ENCODE data around the gene PRR18.
A peak's percentile ranks its signal among the peaks of the same experiment; 100 is the strongest.
"Not testable (repeated sequence)": the region's sequence is repeated elsewhere in the genome, so short reads cannot be mapped to it uniquely, and the experiment has no call there.

PRR18 gene, protein sequence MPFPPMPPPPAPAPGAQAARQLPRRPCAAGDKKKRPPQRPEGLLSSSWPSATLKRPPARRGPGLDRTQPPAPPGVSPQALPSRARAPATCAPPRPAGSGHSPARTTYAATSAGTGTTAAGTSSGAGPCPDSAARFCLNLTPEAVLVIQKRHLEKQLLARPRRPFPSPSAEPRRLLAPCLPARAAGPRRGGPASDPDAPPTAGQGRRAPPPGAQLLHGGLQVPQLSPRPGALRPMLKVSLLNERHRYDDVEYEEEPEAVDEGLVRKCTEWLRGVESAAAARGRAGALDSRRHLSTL

DNA sequence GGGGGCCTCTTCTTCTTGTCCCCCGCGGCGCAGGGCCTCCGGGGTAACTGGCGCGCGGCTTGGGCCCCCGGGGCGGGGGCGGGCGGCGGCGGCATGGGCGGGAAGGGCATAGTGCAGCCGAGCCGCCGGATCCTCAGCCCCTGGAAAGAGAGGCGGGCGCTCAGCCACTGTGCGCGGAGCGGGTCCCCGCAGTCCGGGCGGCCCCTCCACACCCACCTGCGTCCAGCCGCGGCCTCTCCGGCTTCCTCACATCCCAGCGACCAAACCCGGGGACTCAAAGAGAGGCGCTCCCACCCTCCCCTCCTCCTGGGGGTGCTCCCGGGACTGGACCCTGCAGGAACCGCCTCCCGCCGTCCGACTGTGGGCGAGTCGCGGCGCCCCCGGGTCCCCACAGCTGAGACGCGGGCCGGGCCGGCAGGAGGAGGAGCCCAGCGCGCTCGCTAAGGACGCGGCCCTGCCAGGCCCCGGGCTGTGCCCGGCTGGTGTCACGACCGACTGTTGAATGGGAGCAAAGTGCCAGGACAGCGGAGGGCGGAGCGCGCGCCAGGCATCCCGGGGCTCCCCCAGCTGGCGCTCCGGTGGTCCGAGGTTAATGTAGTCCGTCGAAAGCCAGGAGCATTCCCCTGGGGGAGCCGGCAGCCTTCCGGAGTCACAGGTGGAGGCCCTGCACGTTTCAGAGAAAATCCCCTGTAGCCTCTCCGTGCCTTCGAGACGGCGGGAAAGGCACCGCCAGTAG, at the start of gene PRR18:
PRR18 (minus strand) TSS at position 360 of the 736 bp plus-strand sequence; CDS start at position 110, 250 bp downstream.
- peak; percentile 88 for DNase-seq (ENCODE audit: low spot score)

DNA sequence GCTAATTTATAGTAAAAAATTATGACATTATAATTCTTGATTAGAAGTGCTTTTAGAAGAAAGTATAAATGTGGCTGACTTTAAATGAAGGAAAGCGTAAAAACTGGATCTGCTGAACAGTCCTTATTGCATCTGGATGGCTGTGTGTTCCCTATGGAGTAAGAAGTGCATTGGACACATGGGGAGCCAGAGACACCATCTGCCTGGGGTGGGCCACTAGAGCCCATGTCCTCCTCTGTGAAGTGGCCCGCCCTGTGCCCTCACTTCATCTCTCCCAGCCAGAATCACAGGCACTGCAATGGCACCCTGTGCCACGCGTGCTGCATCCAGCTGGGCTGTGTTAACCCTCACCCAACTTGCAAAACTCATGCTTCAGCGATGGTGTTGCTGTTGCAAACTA, 47.4 kb upstream of the PRR18 start:
- no peak for DNase-seq (ENCODE audit: low spot score)

DNA sequence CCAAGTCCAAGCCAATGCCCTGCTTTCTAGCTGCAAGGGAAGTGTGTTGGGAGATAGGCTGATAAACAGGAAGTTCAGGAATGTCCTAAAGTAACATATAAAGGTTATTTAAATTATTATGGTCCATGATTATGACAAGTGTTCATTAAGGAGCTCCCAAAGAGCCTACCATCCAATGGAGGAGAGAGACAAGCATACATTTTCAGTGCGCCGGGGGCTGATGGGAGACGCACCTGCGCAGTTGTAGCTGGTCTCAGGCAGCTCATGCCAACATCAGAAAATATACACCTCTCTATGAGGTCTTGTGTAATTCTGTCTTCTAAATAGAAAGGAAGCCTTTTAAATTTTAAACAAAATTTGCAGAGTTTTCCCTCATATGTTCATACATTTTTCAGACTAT, 46.8 kb upstream of the PRR18 start:
- DNase-seq (ENCODE audit: low spot score) = no peak

DNA sequence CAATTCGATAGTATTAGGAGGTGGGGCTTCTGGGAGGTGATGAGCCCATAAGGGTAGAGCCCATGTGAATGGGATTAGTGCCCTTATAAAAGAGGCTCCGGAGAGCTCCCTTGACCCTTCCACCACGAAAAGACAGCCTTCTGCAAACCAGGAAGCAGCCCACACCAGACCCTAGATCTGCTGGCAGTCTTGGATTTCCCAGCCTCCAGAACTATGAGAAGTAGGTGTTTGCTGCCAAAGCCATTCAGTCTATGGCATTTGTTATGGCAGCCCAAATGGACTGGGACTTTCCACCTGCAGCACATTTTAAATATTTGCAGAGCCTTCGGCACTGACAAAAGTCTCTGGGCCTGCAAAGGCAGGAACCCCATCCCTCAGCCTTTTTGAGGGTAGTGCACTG, 46.0 kb upstream of the PRR18 start:
- no peak for DNase-seq (ENCODE audit: low spot score)

DNA sequence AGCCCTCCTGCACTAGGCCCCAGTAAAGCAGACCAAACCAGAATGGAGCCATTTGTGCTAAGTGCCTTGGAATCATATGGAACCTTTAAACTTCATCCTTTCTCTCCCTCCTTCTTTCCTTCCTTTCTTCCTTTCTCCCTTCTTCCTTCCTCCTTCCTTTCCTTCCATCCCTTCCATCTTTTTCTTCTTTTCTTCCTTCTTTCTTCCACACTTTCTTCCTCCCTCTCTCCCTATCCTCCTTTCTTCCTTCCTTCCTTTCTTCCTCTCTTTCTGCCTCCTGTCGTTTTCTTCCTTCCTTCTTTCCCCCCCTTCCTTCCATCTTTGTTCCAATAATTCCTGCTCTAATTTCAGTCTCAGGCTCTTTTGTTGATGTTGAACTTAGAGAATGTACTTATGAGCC, 45.3 kb upstream of the PRR18 start:
- DNase-seq (ENCODE audit: low spot score) = no peak

DNA sequence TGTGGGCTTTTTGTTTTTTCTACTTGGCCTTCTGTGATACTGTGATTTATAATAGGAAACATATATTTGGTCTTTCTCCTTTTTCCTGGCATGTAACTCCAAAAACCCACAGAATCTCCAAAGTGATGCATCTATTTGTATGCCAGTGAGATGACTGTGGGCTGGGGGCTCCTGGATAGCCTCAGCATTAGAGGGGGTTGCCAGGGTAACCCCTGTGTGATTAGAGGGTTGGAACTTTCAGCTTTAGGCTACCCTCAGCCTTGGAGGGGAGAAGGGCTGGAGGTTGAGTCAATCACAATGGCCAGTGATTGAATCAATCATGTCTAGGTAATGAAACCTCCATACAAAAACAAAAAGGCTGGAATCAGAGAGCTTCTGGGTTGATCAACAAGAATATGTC, 44.7 kb upstream of the PRR18 start:
- no peak for DNase-seq (ENCODE audit: low spot score)

DNA sequence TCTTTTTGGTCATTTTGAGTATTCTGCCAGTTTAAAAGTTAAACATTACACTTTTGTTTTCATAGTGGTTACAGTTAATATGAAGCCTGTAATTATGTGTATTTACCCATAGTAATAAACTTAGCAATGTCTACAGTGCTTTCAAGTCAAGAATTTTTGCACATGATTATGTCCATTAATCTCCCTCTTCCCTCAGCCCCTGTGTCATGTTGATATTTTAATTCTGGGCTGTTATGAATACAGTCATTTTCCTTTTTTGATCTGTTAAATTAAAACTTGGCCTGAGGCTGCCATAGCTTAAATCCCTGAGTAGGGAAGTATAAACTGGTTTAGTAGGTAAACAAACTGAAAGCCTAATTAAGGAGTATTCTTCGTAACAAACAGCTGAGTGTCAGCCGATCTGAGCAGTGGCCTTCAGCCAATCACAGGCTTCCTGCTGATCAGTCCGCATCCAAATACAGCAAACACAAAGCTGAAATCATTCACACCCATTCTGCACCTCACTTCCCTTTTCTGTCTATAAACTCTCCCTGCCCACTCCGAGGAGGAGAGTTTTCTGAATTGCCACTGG, 43.6 kb upstream of the PRR18 start:
- DNase-seq (ENCODE audit: low spot score) = peak; percentile 29

DNA sequence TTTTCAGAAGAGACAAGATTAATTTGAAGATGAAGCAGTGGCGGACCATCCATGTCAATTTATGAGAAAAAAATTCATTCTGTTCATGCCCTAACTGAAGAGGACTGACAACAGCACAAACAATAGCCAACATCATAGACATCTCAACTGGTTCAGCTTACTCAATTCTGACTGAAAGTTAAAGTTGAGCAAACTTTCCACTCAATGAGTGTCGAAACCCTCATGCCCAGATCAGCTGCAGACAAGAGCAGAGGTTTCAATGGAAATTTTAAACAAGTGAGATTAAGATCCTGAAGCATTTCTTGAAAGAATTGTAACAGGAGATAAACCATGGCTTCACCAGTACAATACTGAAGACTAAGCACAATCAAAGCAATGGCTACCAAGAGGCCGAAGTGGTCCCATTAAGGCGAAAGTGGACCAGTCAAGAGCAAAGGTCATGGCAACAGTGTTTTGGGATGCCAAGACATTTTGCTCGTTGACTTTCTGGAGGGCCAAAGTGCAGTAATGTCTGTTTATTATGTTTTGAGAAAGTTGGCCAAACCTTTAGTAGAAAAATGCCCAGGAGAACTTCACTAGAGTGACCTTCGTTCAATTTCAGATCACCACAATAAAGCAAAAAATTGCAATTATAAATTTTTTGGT, 40.2 kb upstream of the PRR18 start:
- no peak for DNase-seq (ENCODE audit: low spot score)

DNA sequence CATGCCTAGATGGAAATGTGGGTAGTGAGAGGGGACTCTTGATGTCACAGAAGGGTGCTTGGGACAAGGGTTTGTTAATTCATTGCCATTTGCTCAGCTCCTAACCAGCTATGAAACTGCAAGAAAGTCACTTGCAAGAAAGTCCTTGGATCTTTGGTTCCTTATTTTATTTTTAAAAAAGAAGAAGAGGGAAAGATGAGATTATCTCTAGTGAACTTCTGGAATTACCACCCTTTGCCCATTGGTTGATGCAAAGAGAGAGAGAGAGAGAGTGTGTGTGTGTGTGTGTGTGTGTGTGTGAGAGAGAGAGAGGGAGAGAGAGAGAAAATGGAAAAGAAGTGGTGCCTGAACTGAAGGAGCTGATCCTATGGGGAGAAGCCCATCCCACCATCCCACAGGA, 38.8 kb upstream of the PRR18 start:
- no peak for DNase-seq (ENCODE audit: low spot score)

DNA sequence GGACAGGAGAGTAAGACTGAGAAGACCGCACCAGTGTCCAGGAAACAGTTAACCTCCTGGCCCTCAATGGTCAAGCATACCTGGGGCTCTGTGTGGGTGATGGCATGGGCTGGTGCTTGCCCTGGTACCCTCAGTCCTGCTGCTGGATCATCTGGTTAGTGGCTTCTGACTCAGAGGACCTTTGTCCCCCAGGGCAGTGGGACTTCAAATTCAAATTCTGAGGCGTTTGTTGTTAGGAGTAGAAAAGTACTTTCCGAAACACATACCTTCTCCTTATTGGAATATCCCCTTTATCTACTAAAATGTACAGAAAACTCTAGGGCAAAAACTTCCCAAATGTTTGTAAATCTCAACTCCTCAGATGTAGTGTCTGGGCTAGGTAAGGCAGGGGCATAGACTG, 38.3 kb upstream of the PRR18 start:
- DNase-seq (ENCODE audit: low spot score) = no peak

DNA sequence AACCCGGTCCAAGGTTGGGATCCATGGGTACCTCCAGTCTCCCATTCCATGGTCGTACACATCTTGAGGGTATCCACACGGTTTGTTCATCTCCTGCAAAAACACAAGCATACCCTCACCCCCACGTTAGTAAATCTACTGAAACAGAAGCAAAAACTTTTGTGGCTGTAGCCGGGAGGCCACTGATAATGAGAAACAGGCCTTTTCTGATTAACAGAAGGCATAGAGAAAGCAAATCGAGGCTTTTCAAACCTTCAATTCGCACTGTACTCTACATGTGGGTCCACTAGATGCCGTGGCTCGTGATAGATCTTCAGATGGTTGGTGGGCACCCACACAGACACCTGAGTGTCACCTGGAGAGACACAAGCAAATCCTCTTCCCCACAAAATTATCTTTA, 37.5 kb upstream of the PRR18 start:
- not testable (repeated sequence) for DNase-seq (ENCODE audit: low spot score)

DNA sequence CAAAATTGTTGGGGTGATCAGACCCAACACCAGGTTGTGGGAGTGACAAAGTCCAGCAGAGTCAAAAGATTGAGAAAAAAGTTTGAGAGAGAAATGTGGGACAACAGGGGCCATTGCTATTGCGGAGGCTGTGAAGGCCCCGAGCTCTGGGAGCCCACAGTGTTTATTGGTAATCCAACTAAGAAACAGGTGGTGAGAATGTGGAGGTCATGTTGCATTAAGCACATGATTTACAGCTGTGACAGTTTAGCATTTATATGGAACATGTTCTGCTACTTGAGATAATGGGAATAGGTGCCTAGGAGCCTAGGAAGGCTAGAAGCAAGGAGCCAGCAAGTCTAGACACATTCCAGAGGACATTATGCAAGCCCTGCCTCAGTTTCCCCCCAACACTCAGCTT, 36.7 kb upstream of the PRR18 start:
- not testable (repeated sequence) for DNase-seq (ENCODE audit: low spot score)

DNA sequence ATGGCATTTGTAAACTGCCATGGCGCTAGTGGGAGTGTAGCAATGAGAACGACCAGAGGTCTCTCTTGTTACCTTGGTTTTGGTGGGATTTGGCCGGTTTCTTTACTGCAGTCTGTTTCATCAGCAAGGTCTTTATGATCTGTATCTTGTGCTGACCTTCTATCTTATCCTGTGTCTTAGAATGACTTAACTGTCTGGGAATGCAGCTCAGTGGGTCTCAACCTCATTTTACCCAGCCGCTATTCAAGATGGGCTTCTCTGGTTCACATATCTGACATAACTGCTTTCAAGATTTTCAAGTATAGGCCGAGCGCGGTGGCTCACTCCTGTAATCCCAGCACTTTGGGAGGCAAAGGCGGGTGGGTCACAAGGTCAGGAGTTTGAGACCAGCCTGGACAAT, 36.0 kb upstream of the PRR18 start:
- DNase-seq (ENCODE audit: low spot score) = no peak

DNA sequence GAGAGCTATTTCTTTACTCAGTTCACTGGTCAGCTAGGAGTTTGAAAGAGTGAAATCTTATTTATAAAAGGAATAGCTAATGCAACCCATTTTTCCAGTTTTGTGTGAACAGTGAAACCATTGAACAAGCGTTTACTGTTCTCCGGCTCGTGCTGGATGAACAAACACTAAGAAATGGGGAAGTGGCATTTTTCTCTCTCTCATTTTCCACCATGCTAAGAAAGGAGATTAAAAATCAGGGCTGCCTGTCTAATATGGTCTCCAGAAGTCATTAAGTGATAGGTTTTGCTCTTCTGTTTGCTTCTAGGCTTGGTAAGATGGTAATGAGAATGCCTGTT, 34.9 kb upstream of the PRR18 start:
- no peak for DNase-seq (ENCODE audit: low spot score)

DNA sequence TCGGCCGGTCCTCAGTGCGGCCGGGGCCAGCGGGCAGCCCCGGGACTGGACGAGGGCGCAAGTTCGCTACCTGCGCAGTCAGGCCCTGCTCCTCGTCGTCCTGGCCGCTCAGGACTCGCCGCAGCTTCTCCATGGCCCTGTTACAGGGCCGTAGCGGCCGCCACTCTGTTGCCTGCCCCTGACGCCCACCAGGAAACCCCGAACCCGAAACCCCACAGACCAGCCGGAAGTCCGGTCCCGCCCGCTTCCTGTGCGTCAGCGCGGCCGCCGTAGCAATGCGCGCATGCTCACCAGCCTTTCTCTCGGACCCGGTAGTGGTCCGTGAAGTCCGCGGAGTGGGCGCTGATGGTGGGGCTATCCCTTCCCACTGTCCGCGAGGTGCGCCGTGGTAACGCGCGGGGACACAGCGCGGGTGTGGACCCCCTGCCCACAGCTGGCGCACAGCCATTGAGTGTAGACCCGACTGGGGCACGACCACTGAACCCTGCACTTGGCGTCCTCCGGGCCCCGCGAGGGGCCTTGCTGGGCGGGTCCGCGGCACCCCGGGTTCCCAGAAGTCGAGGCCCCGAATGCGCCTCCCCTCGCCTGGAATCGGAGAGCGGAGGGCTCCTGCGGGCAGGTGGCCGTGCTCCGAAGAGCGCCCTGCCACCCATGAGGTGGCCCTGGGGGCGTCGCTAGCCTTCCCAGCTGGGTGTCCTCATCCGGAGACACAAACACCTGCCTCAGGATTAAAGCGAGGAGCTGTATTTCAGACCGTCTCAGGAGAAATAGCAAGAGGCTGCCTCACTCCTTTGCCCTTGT, 34.4 kb upstream of the PRR18 start, which contains the start of gene SFT2D1:
SFT2D1 (minus strand) TSS at position 197 of the 801 bp plus-strand sequence; CDS start at position 133, 64 bp downstream.
- peak; percentile 70 for DNase-seq (ENCODE audit: low spot score)

DNA sequence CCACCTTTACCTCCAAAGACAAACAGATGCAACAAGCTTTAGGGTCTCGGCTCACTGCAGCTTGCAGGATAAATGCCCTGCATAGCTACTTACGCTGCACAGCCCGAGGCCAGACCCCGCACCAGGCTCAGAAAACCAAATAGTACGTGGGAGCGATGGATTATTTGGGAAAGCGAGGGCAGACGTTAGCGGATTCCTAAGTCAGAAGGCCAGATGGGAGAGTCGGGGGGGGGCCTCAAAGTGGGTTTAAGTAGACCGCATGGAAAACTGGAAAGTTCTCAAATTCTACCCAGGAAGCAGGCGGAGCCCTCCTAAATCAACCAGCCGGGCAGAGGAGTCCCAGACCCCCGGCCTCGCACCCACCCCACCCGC, 33.8 kb upstream of the PRR18 start:
- no peak for DNase-seq (ENCODE audit: low spot score)

DNA sequence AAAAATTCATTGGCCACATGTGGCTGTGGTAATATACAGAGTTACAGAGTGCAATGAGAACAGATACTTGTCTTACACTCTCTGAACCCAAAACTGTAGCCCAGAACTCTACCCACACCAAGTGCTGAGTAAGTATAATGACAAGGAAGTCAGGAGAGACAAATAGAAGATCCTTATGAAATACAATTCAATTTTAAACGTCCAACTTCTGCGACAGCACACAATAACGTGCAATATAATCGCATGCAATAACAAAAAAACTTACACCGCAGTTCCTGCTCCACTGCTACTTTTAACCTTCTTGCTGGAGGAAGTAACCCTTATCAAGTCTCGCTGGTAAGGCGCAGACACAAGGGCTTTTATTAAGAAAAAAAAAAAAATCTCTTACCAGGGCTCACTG, 33.3 kb upstream of the PRR18 start:
- DNase-seq (ENCODE audit: low spot score) = no peak

DNA sequence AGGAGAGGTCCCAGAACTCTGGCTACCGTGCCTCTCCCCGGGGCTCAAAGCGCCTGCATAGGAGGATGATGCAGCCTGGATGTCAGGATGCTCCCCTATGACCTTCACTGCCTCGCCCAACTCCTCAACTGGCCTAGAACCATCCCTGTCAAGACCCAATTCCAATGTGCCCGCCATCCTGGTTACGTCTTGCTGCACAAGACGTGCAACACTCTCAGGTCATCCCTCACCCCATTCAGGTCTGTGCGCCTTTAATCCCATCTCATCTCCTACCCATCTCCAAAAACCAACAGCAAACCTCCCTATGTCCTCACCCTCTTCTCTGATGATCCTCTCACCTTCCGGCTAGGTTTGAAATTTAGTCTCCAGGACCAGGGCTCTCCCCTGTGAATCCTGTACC, 30.7 kb upstream of the PRR18 start:
- no peak for DNase-seq (ENCODE audit: low spot score)

DNA sequence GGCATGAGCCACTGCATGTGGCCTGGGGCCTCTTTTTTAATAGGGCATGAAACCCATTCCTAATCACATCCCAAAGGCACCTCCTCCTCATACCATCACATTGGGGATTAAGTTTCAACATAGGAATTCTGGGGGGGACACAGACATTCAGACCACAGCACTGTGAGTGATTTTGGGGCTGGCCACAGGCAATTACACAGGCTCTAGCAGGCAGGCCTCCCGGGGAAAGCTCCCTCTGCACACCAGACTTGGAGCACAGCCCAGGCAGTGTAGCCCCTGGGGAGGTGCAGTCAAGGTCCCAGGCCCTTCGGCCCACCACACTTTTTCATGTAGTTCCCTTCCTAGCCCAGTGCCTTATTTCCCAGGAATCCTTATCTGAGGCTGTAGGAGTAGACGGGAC, 28.7 kb upstream of the PRR18 start:
- DNase-seq (ENCODE audit: low spot score) = no peak

DNA sequence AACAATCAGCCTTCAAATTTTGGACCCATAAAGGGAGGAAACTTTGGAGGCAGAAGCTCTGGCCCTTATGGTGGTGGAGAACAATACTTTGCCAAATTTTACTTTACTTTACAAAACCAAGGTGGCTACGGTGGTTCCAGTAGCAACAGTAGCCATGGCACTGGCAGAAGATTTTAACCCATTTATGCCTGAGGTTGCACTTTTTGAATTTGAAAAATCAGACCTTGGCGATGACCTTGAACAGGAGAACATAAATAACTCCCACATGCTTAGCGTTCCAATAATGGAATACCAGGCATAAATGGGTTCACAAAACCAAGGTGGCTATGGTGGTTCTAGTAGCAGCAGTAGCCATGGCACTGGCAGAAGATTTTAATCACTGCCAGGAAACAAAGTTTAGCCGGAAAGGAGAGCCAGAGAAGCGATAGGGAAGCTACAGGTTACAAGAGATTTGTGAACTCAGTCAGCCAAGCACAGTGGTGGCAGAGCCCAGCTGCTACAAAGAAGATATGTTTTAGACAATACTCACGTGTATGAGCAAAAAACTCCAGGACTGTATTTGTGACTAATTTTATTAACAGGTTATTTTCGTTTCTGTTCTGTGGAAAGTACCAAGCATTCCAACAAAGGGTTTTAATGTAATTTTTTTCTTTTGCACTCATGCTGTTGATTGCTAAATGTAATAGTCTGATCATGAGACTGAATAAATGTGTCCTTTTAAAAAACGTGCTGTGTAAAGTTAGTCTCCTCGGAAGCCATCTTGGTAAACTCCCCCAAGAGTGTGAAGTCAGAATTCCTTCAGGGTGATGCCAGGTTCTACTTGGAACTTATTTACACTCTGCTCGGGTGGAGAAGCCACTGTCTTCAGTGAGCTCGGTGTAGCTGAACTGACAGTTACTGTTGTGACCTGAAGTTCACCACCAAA, 27.4 kb upstream of the PRR18 start:
- DNase-seq (ENCODE audit: low spot score) = no peak

DNA sequence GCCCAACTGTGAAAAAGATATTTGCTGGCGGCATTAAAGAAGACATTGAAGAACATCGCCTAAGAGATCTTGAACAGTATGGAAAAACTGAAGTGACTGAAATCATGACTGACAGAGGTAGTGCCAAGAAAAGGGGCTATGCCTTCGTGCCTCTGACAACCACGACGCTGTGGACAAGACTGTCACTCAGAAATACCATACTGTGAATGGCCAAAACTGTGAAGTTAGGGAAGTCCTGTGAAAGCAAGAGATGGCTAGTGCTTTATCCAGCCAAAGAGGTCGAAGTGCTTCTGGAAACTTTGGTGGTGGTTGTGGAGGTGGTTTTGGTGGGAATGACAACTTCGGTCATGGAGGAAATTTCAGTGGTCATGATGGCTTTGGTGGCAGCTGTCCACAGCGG, 26.7 kb upstream of the PRR18 start:
- no peak for DNase-seq (ENCODE audit: low spot score)

Data from putamen (tissue), 1 donor.